CD4-positive, alpha-beta T cell treated with Interleukin-4 for 4 hours (primary cell): Measurements from ENCODE around the gene SMAP2.

Experiments used
- DNase-seq: peaks from one replicate; pipeline ENCODE4 v3.0.0-alpha.2; 2020

SMAP2 gene

DNA sequence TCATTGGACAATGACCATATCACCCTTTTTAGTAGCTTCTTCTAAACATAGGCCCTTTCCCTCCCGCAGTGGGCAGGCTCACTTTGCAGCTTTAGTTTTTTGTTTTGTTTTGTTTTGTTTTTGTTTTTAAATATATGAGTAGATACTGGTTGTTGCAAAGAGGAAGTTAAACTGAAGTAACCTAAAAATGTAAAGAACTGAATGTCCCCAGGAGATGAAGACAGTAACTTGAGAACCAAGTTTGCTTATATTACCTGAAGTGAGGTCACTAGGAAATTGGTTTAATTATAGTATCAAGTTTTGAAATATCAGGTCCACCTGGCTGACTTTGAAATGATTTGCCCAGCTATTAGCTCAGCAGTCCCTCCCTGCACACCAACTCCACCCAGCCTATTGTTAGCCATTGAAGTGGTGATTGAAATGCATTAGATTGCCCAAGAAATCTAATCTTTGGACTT lies 18.2 kb downstream of the SMAP2 start:
- no peak for DNase-seq

- no peak for DNase-seq
Observed at GRCh38 chr1:40392221-40392620, 18.7 kb downstream of the SMAP2 start.

DNA sequence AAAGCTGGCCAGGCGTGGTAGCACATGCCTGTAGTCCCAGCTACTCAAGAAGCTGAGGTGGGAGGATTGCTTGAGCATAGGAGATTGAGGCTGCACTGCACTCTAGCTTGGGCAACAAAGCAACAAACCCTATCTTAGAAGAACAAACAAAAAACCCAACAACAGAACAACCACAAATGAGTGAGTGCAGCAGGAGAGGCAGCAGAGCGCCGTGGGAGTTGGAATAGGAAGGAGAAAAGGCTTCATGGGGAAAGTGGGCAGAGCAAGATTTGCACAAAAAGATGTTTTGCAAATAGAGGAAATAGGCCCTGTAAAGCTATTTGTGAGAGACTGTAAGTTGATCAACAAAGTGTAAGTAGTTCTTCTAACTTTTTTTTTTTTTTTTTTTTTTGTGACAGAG lies 19.6 kb downstream of the SMAP2 start:
- DNase-seq = no peak

DNA sequence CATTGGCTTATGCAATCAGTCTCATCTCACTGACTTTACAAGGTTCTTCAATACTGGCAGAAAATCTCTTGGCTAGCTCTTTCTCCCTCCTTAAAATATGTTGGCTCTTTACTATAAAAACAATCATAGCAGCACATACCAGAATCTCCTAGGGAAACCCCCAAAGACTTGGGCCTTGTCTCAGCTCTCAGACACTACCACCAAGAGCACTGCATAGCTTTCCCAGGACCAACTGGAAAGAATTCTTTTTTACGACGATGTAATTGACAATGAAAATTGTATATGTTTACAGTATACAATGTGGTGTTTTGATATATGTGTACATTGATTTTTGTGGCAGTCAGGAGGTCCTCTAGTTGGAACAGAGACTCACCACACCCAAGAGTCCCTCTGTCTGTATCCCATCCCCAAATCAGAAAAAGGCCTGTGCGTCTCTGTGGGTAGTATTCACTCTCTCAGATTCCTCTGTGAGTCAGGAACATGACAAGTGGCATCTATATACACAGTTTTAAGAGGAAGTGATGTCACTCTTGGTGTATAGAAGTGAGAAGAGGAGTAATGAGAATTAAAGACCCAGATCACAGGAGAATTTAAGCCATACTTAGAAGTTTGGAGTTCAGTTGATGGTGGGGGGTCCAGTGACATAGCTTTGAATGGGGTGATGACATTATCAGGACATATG lies 21.1 kb downstream of the SMAP2 start:
- DNase-seq = peak; percentile 77

- no peak for DNase-seq
Observed at GRCh38 chr1:40395190-40396175, 22.0 kb downstream of the SMAP2 start.

DNA sequence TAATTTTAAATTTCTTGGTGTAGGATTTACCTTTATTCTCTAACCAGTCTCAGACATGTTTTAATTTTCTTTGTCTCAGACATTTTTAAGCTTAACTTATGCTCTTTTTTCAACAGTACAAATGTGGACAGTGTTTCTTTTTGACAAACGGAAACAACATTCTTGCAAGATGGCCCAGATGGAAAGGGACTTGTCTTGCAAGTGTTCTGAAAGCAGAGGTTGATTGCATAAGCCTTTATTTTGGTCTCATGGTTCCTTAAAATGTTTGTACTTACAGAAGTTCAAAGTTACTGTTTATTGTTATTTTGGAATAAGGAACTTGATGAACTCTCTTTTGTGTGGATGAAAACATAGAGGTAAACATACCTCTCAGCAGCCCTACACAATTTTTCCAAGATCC lies 22.9 kb downstream of the SMAP2 start:
- no peak for DNase-seq

DNA sequence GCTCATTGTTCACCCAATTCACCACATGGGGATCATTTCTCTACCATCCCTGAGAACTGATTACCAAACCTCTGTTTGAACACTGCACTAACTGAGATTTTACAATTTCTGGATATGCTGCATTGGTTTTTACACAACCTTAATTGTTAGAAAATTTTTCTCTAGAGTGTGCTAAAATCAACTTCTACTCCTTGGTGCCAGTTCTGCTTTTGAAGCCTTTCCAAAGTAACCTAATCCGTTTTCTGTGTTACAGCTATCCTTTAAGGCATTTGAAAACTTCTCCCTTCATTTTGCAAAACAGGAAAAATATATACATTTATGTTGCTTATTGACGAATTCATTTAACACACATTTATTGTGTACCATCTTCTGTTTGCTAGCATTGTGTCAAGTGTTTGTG lies 23.7 kb downstream of the SMAP2 start:
- DNase-seq = no peak

DNA sequence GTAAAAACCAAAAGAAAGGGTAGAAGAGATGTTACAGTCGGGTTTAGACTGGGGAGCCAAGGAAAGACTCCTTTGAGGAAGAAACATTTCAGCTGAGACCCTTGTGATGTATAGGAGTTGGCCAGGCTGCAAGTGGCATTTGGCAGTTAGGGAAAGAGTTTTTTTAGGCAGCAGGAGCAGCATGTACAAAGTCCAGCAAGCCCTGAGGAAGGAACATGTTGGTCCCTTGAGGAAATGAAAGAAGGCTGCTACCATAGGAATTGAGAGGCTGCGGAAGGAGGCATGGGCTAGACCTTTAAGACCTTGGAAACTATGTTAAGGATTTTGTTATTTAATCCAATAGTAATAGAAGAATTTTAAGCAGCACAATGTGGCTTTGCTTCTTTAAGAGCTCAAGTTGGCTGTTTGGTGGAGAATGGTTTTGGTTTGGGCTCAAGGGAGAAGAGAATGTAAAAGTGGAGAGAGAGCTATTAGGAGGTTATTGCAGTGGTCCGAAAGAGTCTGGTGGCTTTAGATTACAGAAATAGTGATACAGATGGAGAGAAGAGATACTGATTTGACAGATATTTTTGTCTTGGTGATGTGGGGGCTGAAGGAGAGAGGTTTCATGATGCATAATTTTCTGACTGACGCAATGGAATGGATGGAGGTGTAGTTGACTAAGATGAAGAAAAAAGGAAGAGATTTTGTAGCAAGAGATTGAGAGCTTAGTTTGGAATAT lies 26.6 kb downstream of the SMAP2 start:
- no peak for DNase-seq

DNA sequence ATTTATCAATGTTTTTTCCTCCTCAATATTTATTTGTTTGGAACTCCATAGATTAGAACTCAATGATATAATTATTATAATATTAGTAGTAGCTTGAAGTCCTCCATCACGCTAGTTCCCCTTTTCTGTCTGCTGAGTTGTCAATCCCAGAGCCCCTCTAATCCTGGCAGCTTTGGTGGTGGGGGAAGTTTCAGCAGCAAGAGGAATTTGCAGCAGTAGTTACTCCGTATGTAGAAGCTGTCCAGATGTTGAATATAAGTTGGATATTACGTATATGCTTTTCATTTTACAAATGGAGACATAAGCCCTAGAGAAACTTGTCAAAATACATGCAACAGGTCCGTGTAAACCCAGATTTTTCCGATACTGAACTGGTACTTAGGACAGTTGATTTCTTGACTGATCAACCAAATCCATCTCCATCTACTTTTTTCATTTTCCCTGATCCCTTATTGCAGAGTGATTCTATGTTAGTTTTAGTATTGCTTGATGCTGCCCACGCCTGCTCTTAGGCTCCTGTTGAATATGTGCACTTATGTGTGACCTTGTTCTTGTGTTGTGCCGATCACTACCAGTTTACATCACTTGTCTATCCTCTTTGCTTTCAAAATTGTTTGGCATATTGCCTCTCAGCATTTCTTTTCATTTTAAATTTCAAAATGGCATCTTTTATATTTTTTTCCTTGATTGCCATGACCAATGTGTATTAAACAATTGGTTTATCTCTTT lies 28.1 kb downstream of the SMAP2 start:
- DNase-seq = no peak

- peak; percentile 68 for DNase-seq
Observed at GRCh38 chr1:40404670-40405462, 31.3 kb downstream of the SMAP2 start.

- DNase-seq = no peak
Observed at GRCh38 chr1:40405812-40406211, 32.3 kb downstream of the SMAP2 start.

DNA sequence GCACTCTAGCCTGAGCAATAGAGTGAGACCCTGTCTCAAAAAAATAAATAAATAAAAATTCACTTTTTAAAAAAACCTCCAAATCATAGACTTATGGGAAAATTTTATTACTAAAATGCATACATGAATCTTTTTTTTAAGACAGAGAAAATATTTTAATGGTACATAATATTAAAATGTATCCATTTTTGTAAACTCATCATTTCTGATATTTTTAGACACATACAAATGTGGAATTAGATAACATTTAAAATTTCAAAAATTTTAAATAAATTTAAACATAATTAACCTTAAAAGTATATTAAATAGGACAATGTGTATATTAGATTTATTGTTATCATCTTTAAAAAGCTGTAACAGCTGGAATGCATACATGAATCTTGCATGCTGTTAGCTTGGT lies 33.9 kb downstream of the SMAP2 start:
- no peak for DNase-seq

DNA sequence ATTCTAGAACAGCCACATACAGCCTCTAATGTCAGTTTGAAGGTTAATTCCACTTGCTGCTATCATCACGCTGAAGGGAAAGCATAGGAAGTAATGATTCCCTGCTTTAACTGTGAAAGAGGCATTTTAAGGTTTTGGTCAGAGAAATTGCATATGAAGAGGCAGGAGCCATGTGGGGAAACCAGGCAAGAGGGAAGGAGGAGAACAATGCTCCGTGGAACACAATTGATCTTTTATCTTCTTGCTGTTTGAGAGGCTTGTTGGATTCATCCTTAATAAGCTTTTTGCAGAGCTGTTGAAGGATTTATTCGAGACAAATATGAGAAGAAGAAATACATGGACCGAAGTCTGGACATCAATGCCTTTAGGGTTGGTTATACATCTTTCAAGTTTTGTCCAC lies 35.9 kb downstream of the SMAP2 start:
- DNase-seq = no peak

DNA sequence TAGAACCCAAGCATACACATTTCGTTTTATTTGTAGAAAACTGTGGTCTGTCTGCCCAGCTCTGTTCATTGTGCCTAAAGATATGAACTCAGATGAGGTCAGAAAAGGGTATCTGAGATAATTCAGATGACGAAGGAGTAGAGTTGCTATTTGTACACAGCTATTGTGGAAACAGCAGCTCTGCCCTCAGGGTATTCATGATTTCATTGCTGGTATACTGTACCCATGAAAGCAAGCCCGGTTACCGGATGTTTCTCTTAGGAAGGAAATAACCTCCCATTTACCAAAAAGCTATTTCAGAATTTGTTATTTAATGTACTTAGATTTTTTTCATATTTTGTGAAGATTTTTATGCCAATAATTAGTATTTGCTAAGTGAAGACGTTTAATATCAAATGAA lies 37.8 kb downstream of the SMAP2 start:
- DNase-seq = no peak

GRCh38 chr1:40411843-40412242 lies 38.3 kb downstream of the SMAP2 start:
- DNase-seq = no peak

GRCh38 chr1:40413527-40414252 lies 40.2 kb downstream of the SMAP2 start:
- DNase-seq = no peak

GRCh38 chr1:40414331-40414730 lies 40.8 kb downstream of the SMAP2 start:
- DNase-seq = no peak

DNA sequence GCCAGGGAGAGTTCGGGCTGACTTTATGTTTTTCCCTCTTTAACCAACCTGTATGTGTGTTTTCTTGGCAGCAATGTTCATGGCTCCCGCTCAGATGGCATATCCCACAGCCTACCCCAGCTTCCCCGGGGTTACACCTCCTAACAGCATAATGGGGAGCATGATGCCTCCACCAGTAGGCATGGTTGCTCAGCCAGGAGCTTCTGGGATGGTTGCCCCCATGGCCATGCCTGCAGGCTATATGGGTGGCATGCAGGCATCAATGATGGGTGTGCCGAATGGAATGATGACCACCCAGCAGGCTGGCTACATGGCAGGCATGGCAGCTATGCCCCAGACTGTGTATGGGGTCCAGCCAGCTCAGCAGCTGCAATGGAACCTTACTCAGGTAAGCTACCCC lies 43.2 kb downstream of the SMAP2 start:
- DNase-seq = no peak

GRCh38 chr1:40421431-40422384 lies 48.2 kb downstream of the SMAP2 start:
- DNase-seq = no peak
